Endothelial cell of umbilical vein (primary cell): ENCODE data around the gene MTHFR. TPM values are rescaled to one million over a fixed set of nuclear protein-coding genes. Genes with fewer than 3 reads are reported as not detected.

Experiments used
- BruUV-seq: library from RNA; stranded (reverse); fragments of 400-500 nt; replicated peaks from 2 replicates; lab custom pipeline; 2021; lab: Mats Ljungman, UMichigan
- CTCF ChIA-PET: fragments of 300-600, 350-600 bp; sonication (Branson Sonifier 250); formaldehyde crosslinking; loops from one replicate; lab custom pipeline; 2021; ENCODE audit warnings: antibody characterized with exemption, inconsistent platforms; lab: Charles Lee
- POLR2A ChIA-PET: fragments of 300-600, 350-600 bp; sonication (Branson Sonifier 250); formaldehyde crosslinking; loops from one replicate; lab custom pipeline; 2021; ENCODE audit warnings: antibody characterized with exemption, inconsistent platforms; lab: Charles Lee
- DNase-seq: peaks from one replicate; pipeline ENCODE4 v3.0.0-alpha.2; 2011; ENCODE audit warnings: low read depth, low spot score
- FAIRE-seq: peaks from 2 replicates; lab custom pipeline; 2011; peaks lifted over from hg19 to GRCh38; lab: Jason Lieb, UNC
- H2AFZ ChIP-seq: 2 replicates; pipeline ENCODE4 v1.6.0; 2012; ENCODE audit warnings: low read depth, low read length, control low read depth, inconsistent platforms
- H3K27ac ChIP-seq: 2 replicates; pipeline ENCODE4 v1.5.1; 2011; ENCODE audit warnings: low read depth, mild to moderate bottlenecking, control low read depth, low read length, moderate library complexity; ENCODE audit not compliant: insufficient read depth
- H3K27me3 ChIP-seq, 2 experiments: 2 replicates each; pipeline versions ENCODE4 v1.6.0 to v1.6.1; 2011; ENCODE audit warnings: low read length in 2 of 2, mixed read lengths in 1 of 2; ENCODE audit not compliant: control insufficient read depth in 2 of 2, insufficient read depth in 2 of 2
- H3K36me3 ChIP-seq, 2 experiments: 2 replicates in 1 of 2; 3 replicates in 1 of 2; pipeline ENCODE4 v1.5.1; 2011; ENCODE audit warnings: low read length in 2 of 2, mild to moderate bottlenecking in 1 of 2, moderate library complexity in 1 of 2; ENCODE audit not compliant: control insufficient read depth in 2 of 2, insufficient read depth in 2 of 2; ENCODE audit errors: extremely low read depth in 1 of 2
- H3K4me1 ChIP-seq: 3 replicates; pipeline ENCODE4 v1.5.1; 2011; ENCODE audit warnings: mild to moderate bottlenecking, low read length; ENCODE audit not compliant: control insufficient read depth, insufficient read depth; ENCODE audit errors: extremely low read depth
- H3K4me2 ChIP-seq: 2 replicates; pipeline ENCODE4 v1.6.1; 2011; ENCODE audit warnings: low read length, control low read depth, mixed read lengths; ENCODE audit not compliant: insufficient read depth
- H3K4me3 ChIP-seq, 3 experiments: fragments of 200-600 bp in 1 of 3; sonication (generic), shearing (Covaris generic) in 1 of 3; replicated peaks in 1 of 3; 2 replicates each; pipeline ENCODE4 v1.5.1; 2011 to 2016; ENCODE audit warnings: control low read depth in 3 of 3, low read length in 3 of 3, mild to moderate bottlenecking in 2 of 3, inconsistent platforms in 1 of 3, low read depth in 1 of 3, moderate library complexity in 1 of 3; ENCODE audit not compliant: insufficient read depth in 1 of 3
- H3K79me2 ChIP-seq: 2 replicates; pipeline ENCODE4 v1.6.0; 2012; ENCODE audit warnings: low read length, inconsistent platforms; ENCODE audit not compliant: control insufficient read depth, insufficient read depth
- H3K9ac ChIP-seq: replicated peaks from 2 replicates; pipeline ENCODE3; 2011; ENCODE audit warnings: low read length, control low read depth; ENCODE audit not compliant: insufficient read depth; ENCODE audit errors: extremely low read depth
- H3K9me1 ChIP-seq: replicated peaks from 3 replicates; pipeline ENCODE4 v1.6.0; 2011; ENCODE audit warnings: mild to moderate bottlenecking, low read length; ENCODE audit not compliant: control insufficient read depth, insufficient read depth; ENCODE audit errors: extremely low read depth
- H3K9me3 ChIP-seq: replicated peaks from 2 replicates; pipeline ENCODE4 v1.5.1; 2012; ENCODE audit warnings: low read length, inconsistent platforms; ENCODE audit not compliant: control insufficient read depth, insufficient read depth
- H4K20me1 ChIP-seq: replicated peaks from 2 replicates; pipeline ENCODE3; 2011; ENCODE audit warnings: mild to moderate bottlenecking, low read length; ENCODE audit not compliant: control insufficient read depth, insufficient read depth; ENCODE audit errors: extremely low read depth
- CTCF ChIP-seq, 2 donors: IDR thresholded peaks; 1 replicate in 1 of 2; 2 replicates in 1 of 2; pipeline ENCODE4 v1.5.1; 2011; ENCODE audit warnings: low read length in 2 of 2, mild to moderate bottlenecking in 2 of 2, moderate library complexity in 2 of 2, control low read depth in 1 of 2, inconsistent platforms in 1 of 2, low read depth in 1 of 2; ENCODE audit not compliant: insufficient read depth in 1 of 2; ENCODE audit errors: extremely low read depth in 1 of 2
- EZH2 ChIP-seq: IDR thresholded peaks from 2 replicates; pipeline ENCODE4 v1.6.1; 2012; ENCODE audit warnings: borderline replicate concordance, low read depth, mild to moderate bottlenecking, moderate library complexity, low read length, inconsistent platforms; ENCODE audit not compliant: severe bottlenecking
- FOS ChIP-seq: IDR thresholded peaks from 2 replicates; pipeline ENCODE4 v1.6.1; 2011; ENCODE audit warnings: mild to moderate bottlenecking, low read length, moderate library complexity, borderline replicate concordance; ENCODE audit not compliant: insufficient read depth
- GATA2 ChIP-seq: IDR thresholded peaks from 2 replicates; pipeline ENCODE4 v1.7.0; 2011; ENCODE audit warnings: low read depth, mild to moderate bottlenecking, moderate library complexity, mixed read lengths, low read length; ENCODE audit not compliant: insufficient read length, insufficient read depth
- JUN ChIP-seq: IDR thresholded peaks from 2 replicates; pipeline ENCODE4 v1.6.1; 2011; ENCODE audit warnings: borderline replicate concordance, low read depth; ENCODE audit not compliant: insufficient read length, insufficient read depth
- MAX ChIP-seq: IDR thresholded peaks from 2 replicates; pipeline ENCODE4 v1.6.1; 2011; ENCODE audit not compliant: insufficient read depth, insufficient read length
- MYC ChIP-seq: IDR thresholded peaks from one replicate; pipeline ENCODE4 v1.6.1; 2011; ENCODE audit warnings: mild to moderate bottlenecking, low read depth, low read length
- POLR2A ChIP-seq: IDR thresholded peaks from 2 replicates; pipeline ENCODE4 v1.6.1; 2012; ENCODE audit warnings: low read depth, mild to moderate bottlenecking, control low read depth, low read length
- POLR2AphosphoS5 ChIP-seq: IDR thresholded peaks from 2 replicates; pipeline ENCODE4 v1.6.1; 2012; ENCODE audit warnings: low read depth, mild to moderate bottlenecking, control low read depth, low read length, moderate library complexity; ENCODE audit not compliant: insufficient read depth
- dilution Hi-C: fragments of 300-500 bp; cut with MboI; formaldehyde crosslinking; loops from one replicate; pipeline ENCODE4 v1.15.0; 2019; ENCODE audit warnings: low sequenced_read_pairs; ENCODE audit not compliant: extremely low pct_ligation_motif_present
- intact Hi-C: fragments of 100-400 bp; cut with micrococcal nuclease; formaldehyde crosslinking; loops from one replicate; pipeline ENCODE4 v1.10.0; 2022
- polyA plus RNA-seq, 4 experiments: library from polyadenylated mRNA; depleted of rRNA in 3 of 4; stranded (reverse) in 3 of 4; unstranded in 1 of 4; fragments of >200 nt; gene quantifications; 2 replicates each; pipeline versions ENCODE4 v1.2.1 to v1.2.3, GENCODE V29; 2011 to 2012; ENCODE audit warnings: missing spikeins in 1 of 4
- total RNA-seq: library from RNA; stranded (reverse); gene quantifications from 2 replicates; pipeline ENCODE4 v1.2.3, GENCODE V29; 2021

Gene MTHFR
- total and polyA plus RNA-seq, 2 donors (not counting 3 experiments of a cell fraction or from before 2014, with no cell fraction given) = 13.8 to 25.3 TPM

- H3K9me3 ChIP-seq = no peaks in the 10 kb centered on the region
- H3K4me2 ChIP-seq = no peak overlapping the region
- no peak overlapping the region for H2AFZ ChIP-seq
- TF ChIP-seq JUN (no peak), FOS (no peak), EZH2 (no peak), MYC (no peak), MAX (no peak), POLR2A (no peak), CTCF (IDR thresholded peaks at IDR 0.05; ENCODE audit: extremely low read depth in 1 of 2, insufficient read depth in 1 of 2, low read depth in 1 of 2, low read length in 2 of 2) (no peak), POLR2AphosphoS5 (no peak), GATA2 (no peak)
- H3K36me3 ChIP-seq = peaks cover 6 to 37% of the 10 kb centered on the region in 2 experiments
- H3K27ac ChIP-seq = no peak overlapping the region
- dilution Hi-C loops = no loop called here
- no TSS peak for BruUV-seq
- FAIRE-seq (no peak), DNase-seq (no peak)
- peaks cover 36% of the 10 kb centered on the region for H3K4me1 ChIP-seq
- ChIA-PET POLR2A (interaction anchor here (0.9 kb wide), 1 partner anchor 115 kb away, joined by 3 read pairs; no protein-coding TSS in a partner anchor), CTCF (interaction anchor here (1.7 kb wide), 1 partner anchor 9 kb away, joined by 5 read pairs; no protein-coding TSS in a partner anchor)
- no peak overlapping the region for H3K4me3 ChIP-seq
- no peaks in the 10 kb centered on the region for H3K9me1 ChIP-seq
- H3K9ac ChIP-seq = no peak overlapping the region
- intact Hi-C loops = no loop called here
- H4K20me1 ChIP-seq = no peaks in the 10 kb centered on the region
- H3K27me3 ChIP-seq = no peaks in the 10 kb centered on the region
- no peaks in the 10 kb centered on the region for H3K79me2 ChIP-seq
Observed at GRCh38 chr1:11794446-11795237, 11.1 kb downstream of the MTHFR start.
